Activated CD4-positive, alpha-beta memory T cell treated with anti-CD3 and anti-CD28 coated beads for 36 hours (primary cell): ENCODE data around the gene DLK2. TPM values are rescaled to one million over a fixed set of nuclear protein-coding genes. Genes with fewer than 3 reads are reported as not detected.

ENCODE experiments used
- CTCF ChIA-PET: fragments of 350-600 bp; sonication (Branson Sonifier 250); formaldehyde crosslinking; loops from one replicate; lab custom pipeline; 2021; ENCODE audit warnings: antibody characterized with exemption, inconsistent platforms; lab: Charles Lee
- POLR2A ChIA-PET: fragments of 350-600 bp; sonication (Branson Sonifier 250); formaldehyde crosslinking; loops from one replicate; lab custom pipeline; 2021; ENCODE audit warnings: antibody characterized with exemption; lab: Charles Lee
- DNase-seq: peaks from one replicate; pipeline ENCODE4 v3.0.0-alpha.2; 2020
- H3K27ac Mint-ChIP-seq: one replicate; pipeline ENCODE4 v1.8.0; 2021; ENCODE audit warnings: mixed read lengths
- H3K27me3 Mint-ChIP-seq: one replicate; pipeline ENCODE4 v1.8.0; 2021; ENCODE audit warnings: mixed read lengths
- H3K36me3 Mint-ChIP-seq: one replicate; pipeline ENCODE4 v1.8.0; 2021; ENCODE audit warnings: mixed read lengths
- H3K4me1 Mint-ChIP-seq: one replicate; pipeline ENCODE4 v1.8.0; 2021; ENCODE audit warnings: low read depth, mixed read lengths
- H3K4me3 Mint-ChIP-seq: one replicate; pipeline ENCODE4 v1.8.0; 2021; ENCODE audit warnings: mild to moderate bottlenecking, mixed read lengths
- H3K9me3 Mint-ChIP-seq: one replicate; pipeline ENCODE4 v1.8.0; 2021; ENCODE audit warnings: mixed read lengths
- intact Hi-C: fragments of 100-400 bp; cut with micrococcal nuclease; formaldehyde crosslinking; loops from one replicate; pipeline ENCODE4 v1.15.1; 2023
- total RNA-seq, 2 experiments: library from RNA; stranded (reverse); gene quantifications; one replicate each; pipeline ENCODE4 v1.2.3, GENCODE V29; 2021

The DLK2 gene
- total RNA-seq, 2 experiments from 2014 or later: 1.6 TPM

- peaks cover 6% of the 10 kb centered on the region for H3K4me1 Mint-ChIP-seq
- H3K27me3 Mint-ChIP-seq: peaks cover 6% of the 10 kb centered on the region
- H3K9me3 Mint-ChIP-seq: no peaks in the 10 kb centered on the region
- H3K27ac Mint-ChIP-seq: no peak overlapping the region
- POLR2A ChIA-PET: no interaction called here
- no peak overlapping the region for H3K4me3 Mint-ChIP-seq
- intact Hi-C loops: no loop called here
- CTCF ChIA-PET: no interaction called here
- H3K36me3 Mint-ChIP-seq: peaks cover 10% of the 10 kb centered on the region
- no peak for DNase-seq
These were observed 4.0 kb downstream of the DLK2 start for GRCh38 chr6:43451348-43451747.

DNA sequence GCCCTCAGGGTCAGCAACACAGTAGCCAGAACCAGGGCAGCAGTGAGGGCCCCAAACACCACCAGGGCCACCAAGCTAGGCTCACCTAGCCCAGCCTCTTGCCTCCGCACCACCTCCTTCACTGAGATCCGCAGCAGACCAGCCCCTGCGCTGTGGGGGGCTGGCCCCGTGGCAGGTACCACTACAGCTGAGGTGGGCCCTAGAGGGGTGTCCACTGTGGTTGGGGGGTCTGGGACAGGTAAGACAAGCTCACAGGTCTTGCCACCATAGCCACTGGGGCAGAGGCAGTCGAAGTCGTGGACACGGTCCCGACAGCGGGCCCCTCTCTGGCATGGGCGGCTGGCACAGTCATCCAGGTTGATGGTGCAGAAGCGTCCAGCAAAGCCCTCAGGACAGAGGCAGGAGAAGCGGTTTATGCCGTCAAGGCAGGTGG lies 4.6 kb downstream of the DLK2 start:
- POLR2A ChIA-PET: no interaction called here
- peaks cover 12% of the 10 kb centered on the region for H3K36me3 Mint-ChIP-seq
- intact Hi-C loops: no loop called here

DNA sequence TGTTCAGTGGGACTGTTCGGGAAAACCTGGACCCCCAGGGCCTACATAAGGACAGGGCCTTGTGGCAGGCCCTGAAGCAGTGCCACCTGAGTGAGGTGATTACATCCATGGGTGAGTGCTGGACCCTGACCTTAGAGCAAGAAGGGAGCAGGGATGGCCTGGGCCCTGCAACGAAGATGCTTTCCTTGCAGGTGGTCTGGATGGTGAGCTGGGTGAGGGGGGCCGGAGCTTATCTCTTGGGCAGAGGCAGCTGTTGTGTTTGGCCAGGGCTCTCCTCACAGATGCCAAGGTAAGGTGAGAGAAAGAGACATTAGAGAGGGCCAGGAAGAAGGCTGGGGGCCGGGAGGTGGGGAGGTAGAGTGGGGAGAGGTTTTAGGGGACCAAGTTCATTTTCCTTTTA lies 6.4 kb downstream of the DLK2 start:
- DNase-seq: no peak
- POLR2A ChIA-PET: no interaction called here
- no peaks in the 10 kb centered on the region for H3K27me3 Mint-ChIP-seq
- H3K9me3 Mint-ChIP-seq: no peaks in the 10 kb centered on the region
- H3K36me3 Mint-ChIP-seq: peaks cover 15% of the 10 kb centered on the region
- CTCF ChIA-PET: no interaction called here
- no peak overlapping the region for H3K4me3 Mint-ChIP-seq
- intact Hi-C loops: no loop called here
- no peaks in the 10 kb centered on the region for H3K4me1 Mint-ChIP-seq
- H3K27ac Mint-ChIP-seq: no peak overlapping the region

More for the DNA sequence above, 4.6 kb downstream of the DLK2 start:
- no peak overlapping the region for H3K27ac Mint-ChIP-seq
- H3K27me3 Mint-ChIP-seq: peaks cover 1% of the 10 kb centered on the region
- H3K4me1 Mint-ChIP-seq: peaks cover 2% of the 10 kb centered on the region
- no peak for DNase-seq
- CTCF ChIA-PET: no interaction called here
- H3K9me3 Mint-ChIP-seq: no peaks in the 10 kb centered on the region
- H3K4me3 Mint-ChIP-seq: no peak overlapping the region

GRCh38 chr6:43447604-43448003 lies 7.7 kb downstream of the DLK2 start:
- Mint-ChIP-seq H3K27ac (no peak overlapping the region), H3K9me3 (no peaks in the 10 kb centered on the region), H3K4me3 (no peak overlapping the region), H3K27me3 (no peaks in the 10 kb centered on the region), H3K36me3 (peaks cover 17% of the 10 kb centered on the region), H3K4me1 (no peaks in the 10 kb centered on the region)
- no peak for DNase-seq
- ChIA-PET CTCF (interaction anchor here (2.7 kb wide), 1 partner anchor 59 kb away, joined by 13 read pairs; no protein-coding TSS in a partner anchor), POLR2A (interaction anchor here (0.6 to 1.4 kb wide), 2 partner anchors 36 to 44 kb away, joined by 3 read pairs; no protein-coding TSS in a partner anchor)
- intact Hi-C loops: no loop called here

GRCh38 chr6:43445576-43445975 lies 9.8 kb downstream of the DLK2 start:
- ChIA-PET CTCF (no interaction called here), POLR2A (no interaction called here)
- Mint-ChIP-seq H3K4me1 (no peaks in the 10 kb centered on the region), H3K27me3 (no peaks in the 10 kb centered on the region), H3K4me3 (no peak overlapping the region), H3K27ac (no peak overlapping the region), H3K9me3 (no peaks in the 10 kb centered on the region), H3K36me3 (peaks cover 12% of the 10 kb centered on the region)
- DNase-seq: no peak
- intact Hi-C loops: no loop called here

DNA sequence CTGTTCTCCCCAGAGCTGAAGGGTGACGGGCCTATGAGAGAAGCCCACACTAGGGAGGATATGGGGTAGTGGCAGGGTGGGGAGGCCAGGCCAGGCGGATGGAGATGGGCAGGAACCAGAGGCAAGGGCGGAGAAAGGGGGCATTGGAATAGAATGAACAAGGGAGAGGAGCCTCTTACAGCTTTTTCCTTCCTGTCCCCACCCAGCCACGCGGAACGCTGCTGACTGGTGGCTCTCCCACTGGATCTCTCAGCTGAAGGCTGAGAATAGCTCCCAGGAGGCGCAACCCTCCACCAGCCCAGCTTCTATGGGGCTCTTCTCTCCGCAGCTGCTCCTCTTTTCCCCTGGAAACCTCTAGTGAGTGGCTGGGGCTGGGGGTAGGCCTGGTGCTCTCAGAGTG lies 10.8 kb downstream of the DLK2 start:
- H3K4me1 Mint-ChIP-seq: no peaks in the 10 kb centered on the region
- no peak overlapping the region for H3K4me3 Mint-ChIP-seq
- peaks cover 6% of the 10 kb centered on the region for H3K36me3 Mint-ChIP-seq
- intact Hi-C loops: no loop called here
- DNase-seq: no peak
- no peaks in the 10 kb centered on the region for H3K27me3 Mint-ChIP-seq
- POLR2A ChIA-PET: no interaction called here
- H3K9me3 Mint-ChIP-seq: no peaks in the 10 kb centered on the region
- H3K27ac Mint-ChIP-seq: no peak overlapping the region
- CTCF ChIA-PET: no interaction called here

DNA sequence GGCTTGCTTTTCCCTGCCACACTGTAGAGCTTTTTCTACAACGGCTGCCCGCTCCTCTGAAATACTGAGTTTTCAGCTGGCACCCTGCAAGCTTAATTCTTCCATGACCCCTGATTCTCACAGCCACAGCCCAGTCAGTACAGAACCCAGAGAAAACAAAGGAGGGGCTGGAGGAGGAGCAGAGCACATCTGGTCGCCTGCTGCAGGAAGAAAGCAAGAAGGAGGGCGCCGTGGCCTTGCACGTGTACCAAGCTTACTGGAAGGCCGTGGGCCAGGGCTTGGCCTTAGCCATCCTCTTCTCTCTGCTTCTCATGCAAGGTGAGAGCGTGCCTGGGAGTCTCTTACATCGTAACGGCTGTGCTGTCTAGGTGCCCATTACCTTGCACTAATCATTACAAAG lies 11.3 kb downstream of the DLK2 start:
- DNase-seq: no peak
- no peak overlapping the region for H3K4me3 Mint-ChIP-seq
- no peaks in the 10 kb centered on the region for H3K27me3 Mint-ChIP-seq
- ChIA-PET POLR2A (interaction anchor here (0.9 kb wide), 1 partner anchor 13 kb away, joined by 3 read pairs; no protein-coding TSS in a partner anchor), CTCF (no interaction called here)
- no peaks in the 10 kb centered on the region for H3K4me1 Mint-ChIP-seq
- intact Hi-C loops: no loop called here
- no peaks in the 10 kb centered on the region for H3K9me3 Mint-ChIP-seq
- peaks cover 6% of the 10 kb centered on the region for H3K36me3 Mint-ChIP-seq
- no peak overlapping the region for H3K27ac Mint-ChIP-seq

DNA sequence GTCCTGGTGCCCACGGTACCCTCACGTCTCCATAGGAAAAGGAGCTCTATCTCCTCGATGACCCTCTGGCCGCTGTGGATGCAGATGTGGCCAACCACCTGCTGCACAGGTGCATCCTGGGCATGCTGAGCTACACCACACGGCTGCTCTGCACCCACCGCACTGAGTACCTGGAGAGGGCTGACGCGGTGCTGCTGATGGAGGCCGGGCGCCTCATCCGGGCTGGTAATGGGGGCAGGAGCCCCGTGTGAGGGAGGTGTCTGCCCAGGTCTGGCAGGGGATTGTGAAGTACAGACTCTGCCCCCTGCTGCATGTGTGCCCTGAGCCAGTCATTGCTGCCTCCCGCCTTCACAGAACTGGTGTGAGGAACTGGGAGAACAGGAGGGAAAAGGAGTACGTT lies 12.4 kb downstream of the DLK2 start:
- ChIA-PET POLR2A (interaction anchor here (0.6 to 0.9 kb wide), 3 partner anchors 12 to 630 kb away, joined by 3 to 6 read pairs (median 3); no protein-coding TSS in a partner anchor), CTCF (interaction anchor here (2.0 kb wide), 1 partner anchor 63 kb away, joined by 7 read pairs; no protein-coding TSS in a partner anchor)
- H3K9me3 Mint-ChIP-seq: no peaks in the 10 kb centered on the region
- H3K36me3 Mint-ChIP-seq: peaks cover 6% of the 10 kb centered on the region
- H3K4me3 Mint-ChIP-seq: no peak overlapping the region
- no peaks in the 10 kb centered on the region for H3K4me1 Mint-ChIP-seq
- no peak for DNase-seq
- no peak overlapping the region for H3K27ac Mint-ChIP-seq
- intact Hi-C loops: no loop called here
- no peaks in the 10 kb centered on the region for H3K27me3 Mint-ChIP-seq

- DNase-seq: no peak
- H3K27ac Mint-ChIP-seq: no peak overlapping the region
- ChIA-PET CTCF (interaction anchor here (0.7 to 1.9 kb wide), 2 partner anchors 18 to 69 kb away, joined by 3 to 5 read pairs; partner anchors contain the start of gene DLK2), POLR2A (no interaction called here)
- H3K9me3 Mint-ChIP-seq: no peaks in the 10 kb centered on the region
- H3K4me1 Mint-ChIP-seq: no peaks in the 10 kb centered on the region
- no peaks in the 10 kb centered on the region for H3K27me3 Mint-ChIP-seq
- intact Hi-C loops: no loop called here
- H3K36me3 Mint-ChIP-seq: peaks cover 6% of the 10 kb centered on the region
- no peak overlapping the region for H3K4me3 Mint-ChIP-seq
These were observed 17.6 kb downstream of the DLK2 start for GRCh38 chr6:43437700-43438099.

DNA sequence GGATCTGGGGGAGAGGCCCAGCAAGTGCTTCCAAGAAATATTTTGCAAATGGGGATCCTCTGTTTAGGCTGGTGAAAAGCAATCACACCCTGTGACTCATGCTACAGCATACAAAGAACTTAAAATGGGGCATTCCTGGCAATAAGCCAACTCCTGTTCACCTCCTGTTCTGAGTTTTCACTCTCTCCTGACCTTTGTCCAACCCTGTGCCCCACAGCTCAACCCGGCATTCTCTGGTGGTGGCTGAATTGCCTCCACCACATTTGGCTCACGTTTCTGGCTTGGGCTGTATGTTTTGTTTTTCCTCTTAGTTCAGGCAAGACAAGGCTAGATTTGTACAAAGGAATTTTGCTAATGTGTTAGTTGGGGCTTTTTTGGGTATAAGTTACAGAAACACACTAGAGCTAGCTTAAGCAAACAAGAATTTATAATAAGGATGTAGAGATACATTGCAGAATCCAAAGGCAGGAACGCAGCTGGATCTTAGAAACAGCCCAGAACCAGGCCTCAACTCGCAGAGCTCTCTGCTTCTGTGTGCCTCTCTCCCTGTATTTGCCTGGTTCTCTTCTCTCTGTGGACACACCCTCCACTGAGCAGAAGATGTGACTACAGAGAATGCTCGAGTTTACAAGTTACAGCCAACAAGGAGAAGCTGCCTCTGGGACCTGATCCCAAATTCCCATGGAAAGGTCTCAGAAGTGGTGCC lies 18.6 kb downstream of the DLK2 start:
- no peaks in the 10 kb centered on the region for H3K27me3 Mint-ChIP-seq
- H3K27ac Mint-ChIP-seq: peak overlapping the region; percentile 30
- H3K4me3 Mint-ChIP-seq: no peak overlapping the region
- POLR2A ChIA-PET: interaction anchor here (1.2 kb wide), 1 partner anchor 9 kb away, joined by 3 read pairs; the partner anchor contains the start of gene ABCC10
- no peaks in the 10 kb centered on the region for H3K4me1 Mint-ChIP-seq
- intact Hi-C loops: no loop called here
- no peaks in the 10 kb centered on the region for H3K9me3 Mint-ChIP-seq
- peaks cover 6% of the 10 kb centered on the region for H3K36me3 Mint-ChIP-seq
- CTCF ChIA-PET: interaction anchor here (0.5 to 1.0 kb wide), 3 partner anchors 10 to 50 kb away, joined by 3 read pairs; partner anchors contain the start of genes ABCC10 and DLK2
- no peak for DNase-seq

GRCh38 chr6:43435682-43436437 lies 19.5 kb downstream of the DLK2 start:
- CTCF ChIA-PET: interaction anchor here (1.2 kb wide), 1 partner anchor 70 kb away, joined by 3 read pairs; no protein-coding TSS in a partner anchor
- Mint-ChIP-seq H3K4me3 (no peak overlapping the region), H3K9me3 (no peaks in the 10 kb centered on the region), H3K27ac (no peak overlapping the region), H3K27me3 (no peaks in the 10 kb centered on the region), H3K4me1 (no peaks in the 10 kb centered on the region), H3K36me3 (peaks cover 6% of the 10 kb centered on the region)
- intact Hi-C loops: no loop called here
- DNase-seq: no peak
- POLR2A ChIA-PET: interaction anchor here (1.2 kb wide), 1 partner anchor 8 kb away, joined by 3 read pairs; the partner anchor contains the start of gene ABCC10

- ChIA-PET POLR2A (no interaction called here), CTCF (interaction anchor here (1.2 kb wide), 1 partner anchor 71 kb away, joined by 3 read pairs; no protein-coding TSS in a partner anchor)
- DNase-seq: no peak
- no peaks in the 10 kb centered on the region for H3K9me3 Mint-ChIP-seq
- H3K27ac Mint-ChIP-seq: no peak overlapping the region
- H3K4me3 Mint-ChIP-seq: no peak overlapping the region
- peaks cover 3% of the 10 kb centered on the region for H3K4me1 Mint-ChIP-seq
- no peaks in the 10 kb centered on the region for H3K27me3 Mint-ChIP-seq
- intact Hi-C loops: no loop called here
- peaks cover 6% of the 10 kb centered on the region for H3K36me3 Mint-ChIP-seq
These were observed 20.4 kb downstream of the DLK2 start for GRCh38 chr6:43434943-43435342.
